22Rv1 (cell line): ENCODE measurements around the gene ALPG.
"Not testable (repeated sequence)": the region's sequence is repeated elsewhere in the genome, so short reads cannot be mapped to it uniquely, and the experiment has no call there.

Experiments
- ZFX ChIP-seq: fragments of 450-650 bp; IDR thresholded peaks from 2 replicates; pipeline ENCODE4 v1.6.1; 2017; ENCODE audit warnings: antibody characterized with exemption, borderline replicate concordance
- TF ChIP-seq, protein P1 (sequence below): fragments of 450-650 bp; IDR thresholded peaks from 2 replicates; pipeline ENCODE4 v1.5.1; 2017; ENCODE audit warnings: mild to moderate bottlenecking

- TF ChIP-seq, protein P1, sequence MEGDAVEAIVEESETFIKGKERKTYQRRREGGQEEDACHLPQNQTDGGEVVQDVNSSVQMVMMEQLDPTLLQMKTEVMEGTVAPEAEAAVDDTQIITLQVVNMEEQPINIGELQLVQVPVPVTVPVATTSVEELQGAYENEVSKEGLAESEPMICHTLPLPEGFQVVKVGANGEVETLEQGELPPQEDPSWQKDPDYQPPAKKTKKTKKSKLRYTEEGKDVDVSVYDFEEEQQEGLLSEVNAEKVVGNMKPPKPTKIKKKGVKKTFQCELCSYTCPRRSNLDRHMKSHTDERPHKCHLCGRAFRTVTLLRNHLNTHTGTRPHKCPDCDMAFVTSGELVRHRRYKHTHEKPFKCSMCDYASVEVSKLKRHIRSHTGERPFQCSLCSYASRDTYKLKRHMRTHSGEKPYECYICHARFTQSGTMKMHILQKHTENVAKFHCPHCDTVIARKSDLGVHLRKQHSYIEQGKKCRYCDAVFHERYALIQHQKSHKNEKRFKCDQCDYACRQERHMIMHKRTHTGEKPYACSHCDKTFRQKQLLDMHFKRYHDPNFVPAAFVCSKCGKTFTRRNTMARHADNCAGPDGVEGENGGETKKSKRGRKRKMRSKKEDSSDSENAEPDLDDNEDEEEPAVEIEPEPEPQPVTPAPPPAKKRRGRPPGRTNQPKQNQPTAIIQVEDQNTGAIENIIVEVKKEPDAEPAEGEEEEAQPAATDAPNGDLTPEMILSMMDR, result not testable (repeated sequence)
- not testable (repeated sequence) for TF ChIP-seq ZFX
These were observed 27.0 kb downstream of the ALPG start for GRCh38 chr2:232433622-232434021.
